NCI-H187 treated with DMSO at 0.1 percent for 48 hours (cell line): ENCODE results near the gene KLRC3.
"Not testable (repeated sequence)": the region's sequence is repeated elsewhere in the genome, so short reads cannot be mapped to it uniquely, and the experiment has no call there.

Experiments used
- DNase-seq: peaks from one replicate; lab custom pipeline; 2025; lab: John Stamatoyannopoulos, UW

Gene KLRC3

GRCh38 chr12:10400829-10401228 is 19.6 kb downstream of the KLRC3 start:
- no peak for DNase-seq

- DNase-seq = no peak
Observed at GRCh38 chr12:10398168-10398567, 22.2 kb downstream of the KLRC3 start.

- DNase-seq = no peak
Observed at GRCh38 chr12:10397296-10397695, 23.1 kb downstream of the KLRC3 start.

GRCh38 chr12:10396176-10396575 is 24.2 kb downstream of the KLRC3 start:
- DNase-seq = not testable (repeated sequence)

- DNase-seq = no peak
Observed at GRCh38 chr12:10395390-10395998, 24.9 kb downstream of the KLRC3 start.

DNA sequence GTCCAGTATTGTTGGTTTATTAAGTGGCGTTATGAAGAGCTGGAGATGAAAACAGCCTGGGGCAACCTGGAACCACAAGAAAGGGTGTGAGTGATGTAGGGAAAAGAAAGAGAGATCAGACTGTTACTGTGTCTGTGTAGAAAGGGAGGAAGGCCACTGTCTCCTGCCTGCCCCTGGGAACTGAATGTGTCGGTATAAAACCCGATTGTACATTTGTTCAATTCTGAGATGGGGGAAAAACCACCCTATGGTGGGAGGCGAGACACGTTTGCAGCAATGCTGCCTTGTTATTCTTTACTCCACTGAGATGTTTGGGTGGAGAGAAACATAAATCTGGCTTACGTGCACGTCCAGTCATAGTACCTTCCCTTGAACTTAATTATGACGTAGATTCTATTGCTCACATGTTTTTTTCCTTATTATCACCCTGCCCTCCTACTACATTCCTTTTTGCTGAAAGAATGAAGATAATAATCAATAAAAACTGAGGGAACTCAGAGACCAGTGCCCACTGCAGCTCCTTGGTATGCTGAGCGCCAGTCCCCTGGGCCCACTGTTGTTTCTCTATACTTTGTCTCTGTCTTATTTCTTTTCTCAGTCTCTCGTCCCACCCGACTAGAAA is 25.8 kb downstream of the KLRC3 start:
- DNase-seq = not testable (repeated sequence)

GRCh38 chr12:10393291-10393690 is 27.1 kb downstream of the KLRC3 start:
- DNase-seq = no peak

- DNase-seq = no peak
Observed at GRCh38 chr12:10392394-10392930, 27.9 kb downstream of the KLRC3 start.

- not testable (repeated sequence) for DNase-seq
Observed at GRCh38 chr12:10390991-10391390, 29.4 kb downstream of the KLRC3 start.

DNA sequence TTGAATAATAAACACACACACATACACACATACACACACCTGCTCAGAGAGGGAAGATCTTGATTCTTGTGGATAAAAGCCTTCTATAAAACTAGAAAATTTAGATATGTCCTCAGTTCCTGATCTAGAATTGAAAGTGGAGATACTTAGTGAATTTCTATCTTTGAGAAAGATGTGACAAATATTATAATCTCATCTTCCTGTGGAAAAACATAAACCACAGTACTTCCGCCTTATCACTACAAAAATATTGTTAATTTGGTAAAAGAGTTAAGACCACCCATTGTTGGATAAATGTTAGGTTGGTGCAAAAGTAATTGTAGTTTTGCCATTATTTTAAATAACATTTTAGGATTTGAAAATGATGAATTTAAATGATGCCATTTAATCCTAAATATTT is 30.5 kb downstream of the KLRC3 start, which contains the start of gene KLRK1:
TSS of gene KLRK1 (minus strand) at position 138 of the 400 bp plus-strand sequence. CDS start 1,231 bp downstream, outside the sequence.
- DNase-seq = no peak

- DNase-seq = no peak
Observed at GRCh38 chr12:10388624-10389413, 31.6 kb downstream of the KLRC3 start.

- DNase-seq = not testable (repeated sequence)
Observed at GRCh38 chr12:10387498-10387897, 32.9 kb downstream of the KLRC3 start.

- DNase-seq = no peak
Observed at GRCh38 chr12:10386857-10387256, 33.5 kb downstream of the KLRC3 start.

DNA sequence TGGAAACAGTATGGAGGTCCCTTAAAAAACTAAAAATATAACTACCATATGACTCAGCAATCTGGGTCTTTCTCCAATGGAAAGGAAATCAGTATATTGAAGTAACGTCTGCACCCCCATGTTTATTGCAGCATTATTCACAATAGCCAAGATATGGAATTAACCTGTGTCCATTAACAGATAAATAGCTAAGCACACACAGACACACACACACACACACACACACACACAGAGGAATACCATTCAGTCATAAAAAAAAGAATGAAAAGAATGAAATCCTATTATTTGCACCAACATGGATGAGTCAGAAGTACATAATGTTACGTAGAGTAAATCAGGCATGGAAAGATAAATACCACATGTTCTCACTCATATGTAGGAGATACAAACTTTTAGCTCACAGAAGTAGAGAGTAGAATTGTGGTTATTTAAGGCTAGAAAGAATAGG is 35.2 kb downstream of the KLRC3 start:
- no peak for DNase-seq

- DNase-seq = no peak
Observed at GRCh38 chr12:10384191-10384590, 36.2 kb downstream of the KLRC3 start.

- no peak for DNase-seq
Observed at GRCh38 chr12:10381928-10382628, 38.3 kb downstream of the KLRC3 start.

DNA sequence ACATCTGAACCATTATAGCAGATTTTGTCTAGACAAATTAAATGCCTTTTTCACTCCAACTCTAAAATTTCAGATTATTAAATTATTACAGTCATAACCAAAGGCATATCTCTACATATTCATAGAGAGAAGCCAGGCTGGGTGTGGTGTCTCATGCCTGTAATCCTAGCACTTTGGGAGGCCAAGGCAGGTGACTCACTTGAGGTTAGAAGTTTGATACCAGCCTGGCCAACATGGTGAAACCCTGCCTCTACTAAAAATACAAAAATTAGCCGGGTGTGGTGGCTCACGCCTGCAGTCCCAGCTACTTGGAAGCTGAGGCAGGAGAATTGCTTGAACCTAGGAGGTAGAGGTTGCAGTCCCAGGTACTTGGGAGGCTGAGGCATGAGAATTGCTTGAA is 41.7 kb downstream of the KLRC3 start:
- DNase-seq = not testable (repeated sequence)

DNA sequence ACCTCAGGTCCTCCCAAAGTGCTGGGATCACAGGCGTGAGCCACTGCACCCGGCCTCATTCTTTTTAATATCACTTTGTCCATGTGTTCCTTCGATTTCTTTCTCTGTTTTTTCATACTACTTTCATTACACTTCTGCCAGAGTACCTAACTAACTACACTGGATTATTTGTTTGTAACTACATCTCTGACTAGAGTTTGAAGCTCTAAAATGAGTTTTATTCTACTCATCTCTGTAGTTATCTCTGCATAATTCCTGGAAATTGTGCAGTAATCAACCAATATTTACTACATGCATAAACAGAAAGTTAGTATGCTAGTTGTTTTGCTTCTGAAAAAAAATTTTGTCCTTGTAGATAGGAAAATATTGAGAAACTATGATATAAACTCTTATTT is 45.8 kb downstream of the KLRC3 start:
- DNase-seq = no peak

DNA sequence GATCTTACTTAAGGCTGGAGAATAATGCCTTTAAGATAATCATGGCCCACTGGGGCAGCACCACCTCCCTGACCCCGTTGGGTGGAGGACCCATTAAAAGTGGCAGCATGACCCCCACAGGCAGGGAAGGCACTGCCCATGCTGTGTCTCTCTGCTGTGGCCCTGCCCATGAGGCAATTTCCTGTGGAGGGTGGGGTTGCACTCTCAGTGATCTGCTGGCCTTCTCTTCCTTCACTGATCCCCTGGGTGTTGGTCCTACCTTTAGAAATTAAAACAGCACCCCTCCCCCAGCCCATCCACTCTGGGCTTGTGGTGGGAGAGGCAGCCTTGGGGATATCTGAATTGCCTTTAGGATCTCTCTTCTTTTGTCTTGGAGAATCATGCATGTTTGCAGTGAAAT is 47.8 kb downstream of the KLRC3 start:
- no peak for DNase-seq

- DNase-seq = not testable (repeated sequence)
Observed at GRCh38 chr12:10371893-10372535, 48.4 kb downstream of the KLRC3 start.
